HUES48 (cell line): ENCODE data around the gene MMP3.
A peak's percentile ranks its signal among the peaks of the same experiment; 100 is the strongest.

Experiments
- H3K27ac ChIP-seq: one replicate; pipeline ENCODE4 v1.7.0; 2013; ENCODE audit warnings: low read depth, low read length, inconsistent platforms
- H3K27me3 ChIP-seq: 2 replicates; pipeline ENCODE4 v1.6.1; 2013; ENCODE audit warnings: mild to moderate bottlenecking, low read length; ENCODE audit not compliant: control insufficient read depth, insufficient read depth
- H3K36me3 ChIP-seq: 2 replicates; pipeline ENCODE4 v1.6.1; 2013; ENCODE audit warnings: low read length; ENCODE audit not compliant: control insufficient read depth, insufficient read depth
- H3K4me1 ChIP-seq: 2 replicates; pipeline ENCODE4 v1.6.1; 2013; ENCODE audit warnings: mild to moderate bottlenecking, low read length; ENCODE audit not compliant: control insufficient read depth, insufficient read depth
- H3K4me3 ChIP-seq: 2 replicates; pipeline ENCODE4 v1.5.1; 2013; ENCODE audit warnings: mild to moderate bottlenecking, low read depth, low read length
- H3K9ac ChIP-seq: 2 replicates; pipeline ENCODE4 v1.6.1; 2013; ENCODE audit warnings: mild to moderate bottlenecking, low read depth, low read length, moderate library complexity
- H3K9me3 ChIP-seq: 2 replicates; pipeline ENCODE4 v1.6.1; 2013; ENCODE audit warnings: low read length; ENCODE audit not compliant: control insufficient read depth, insufficient read depth

Gene MMP3

GRCh38 chr11:102832612-102833011 lies 10.8 kb downstream of the MMP3 start:
- no peaks in the 10 kb centered on the region for H3K36me3 ChIP-seq
- H3K27ac ChIP-seq = no peak overlapping the region
- no peaks in the 10 kb centered on the region for H3K27me3 ChIP-seq
- H3K4me1 ChIP-seq = peaks cover 17% of the 10 kb centered on the region
- H3K9ac ChIP-seq = no peak overlapping the region
- no peaks in the 10 kb centered on the region for H3K9me3 ChIP-seq
- H3K4me3 ChIP-seq = no peak overlapping the region

DNA sequence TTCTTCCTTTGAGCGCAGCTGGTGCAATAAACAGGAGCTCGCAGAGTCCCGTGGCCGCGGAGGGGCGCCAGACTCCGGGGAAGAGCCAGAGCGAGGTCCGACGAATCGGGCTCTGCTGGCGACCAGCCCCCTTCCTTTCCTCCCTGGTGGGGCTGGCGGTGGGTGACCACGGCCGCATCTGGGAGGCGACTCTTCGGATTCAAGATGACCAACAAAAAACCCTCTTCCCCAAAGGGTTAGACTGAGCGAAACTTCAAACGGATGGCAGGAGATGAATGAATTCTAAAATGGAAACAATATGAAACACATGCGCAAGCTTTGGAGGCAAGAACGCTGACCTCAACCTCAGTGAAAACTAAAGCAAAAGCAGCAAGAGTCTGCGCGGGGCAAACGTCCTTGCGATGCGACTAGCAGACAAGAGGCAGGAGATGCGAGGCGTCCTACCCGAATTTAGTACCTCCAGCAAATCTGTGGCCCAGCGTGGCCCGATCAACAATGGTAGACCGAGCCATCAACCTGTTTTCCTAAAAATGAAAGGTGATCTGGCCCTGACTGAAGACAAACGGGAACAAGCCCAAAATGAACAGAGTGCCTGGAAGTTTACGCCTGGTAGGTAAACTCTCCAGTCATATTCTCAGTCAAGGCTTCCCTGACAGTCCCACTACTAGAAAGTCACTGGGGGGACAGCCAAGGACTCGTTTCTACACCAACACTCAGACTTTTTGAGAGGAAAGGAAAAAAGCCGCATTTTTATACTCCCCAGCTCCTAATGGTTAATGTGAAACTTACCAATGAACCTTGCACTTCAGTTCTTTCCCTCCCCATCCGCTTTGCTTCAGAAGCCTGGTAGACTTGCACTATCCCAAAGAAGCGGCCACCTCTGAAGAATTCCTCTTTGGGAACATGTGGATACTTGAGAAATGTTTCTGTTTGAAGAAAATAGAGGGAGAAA lies 11.6 kb downstream of the MMP3 start:
- no peaks in the 10 kb centered on the region for H3K27me3 ChIP-seq
- no peak overlapping the region for H3K9ac ChIP-seq
- H3K4me3 ChIP-seq = peak overlapping the region; percentile 19; the same call in 1 of the 2 replicates
- peaks cover 14% of the 10 kb centered on the region for H3K4me1 ChIP-seq
- no peaks in the 10 kb centered on the region for H3K9me3 ChIP-seq
- no peak overlapping the region for H3K27ac ChIP-seq
- H3K36me3 ChIP-seq = no peaks in the 10 kb centered on the region

DNA sequence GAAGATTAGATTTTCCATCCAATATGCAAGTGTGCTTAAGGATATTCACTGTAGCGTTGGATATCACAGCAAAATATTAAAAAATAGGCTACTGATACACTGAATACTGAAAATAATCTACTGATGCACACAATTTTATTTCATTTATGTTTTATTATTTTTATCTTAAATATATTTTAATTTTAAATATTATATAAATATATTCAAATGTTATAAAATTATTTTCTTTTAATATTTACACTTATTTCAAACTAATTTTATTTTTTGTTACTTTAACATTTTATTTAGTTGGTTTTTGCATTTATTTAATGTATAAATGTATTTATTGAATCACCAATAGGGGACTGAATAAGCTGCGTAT lies 12.3 kb downstream of the MMP3 start:
- H3K4me1 ChIP-seq = peaks cover 8% of the 10 kb centered on the region
- no peak overlapping the region for H3K9ac ChIP-seq
- H3K4me3 ChIP-seq = no peak overlapping the region
- H3K9me3 ChIP-seq = 0 out of 2 replicates have a peak, but pooled peaks cover 1% of the 10 kb centered on the region
- no peak overlapping the region for H3K27ac ChIP-seq
- no peaks in the 10 kb centered on the region for H3K36me3 ChIP-seq
- H3K27me3 ChIP-seq = no peaks in the 10 kb centered on the region

GRCh38 chr11:102830001-102830727 lies 13.2 kb downstream of the MMP3 start:
- Histone ChIP-seq H3K27me3 (no peaks in the 10 kb centered on the region), H3K4me1 (no peaks in the 10 kb centered on the region), H3K4me3 (no peak overlapping the region), H3K9ac (no peak overlapping the region), H3K9me3 (0 out of 2 replicates have a peak, but pooled peaks cover 3% of the 10 kb centered on the region), H3K36me3 (no peaks in the 10 kb centered on the region), H3K27ac (no peak overlapping the region)

DNA sequence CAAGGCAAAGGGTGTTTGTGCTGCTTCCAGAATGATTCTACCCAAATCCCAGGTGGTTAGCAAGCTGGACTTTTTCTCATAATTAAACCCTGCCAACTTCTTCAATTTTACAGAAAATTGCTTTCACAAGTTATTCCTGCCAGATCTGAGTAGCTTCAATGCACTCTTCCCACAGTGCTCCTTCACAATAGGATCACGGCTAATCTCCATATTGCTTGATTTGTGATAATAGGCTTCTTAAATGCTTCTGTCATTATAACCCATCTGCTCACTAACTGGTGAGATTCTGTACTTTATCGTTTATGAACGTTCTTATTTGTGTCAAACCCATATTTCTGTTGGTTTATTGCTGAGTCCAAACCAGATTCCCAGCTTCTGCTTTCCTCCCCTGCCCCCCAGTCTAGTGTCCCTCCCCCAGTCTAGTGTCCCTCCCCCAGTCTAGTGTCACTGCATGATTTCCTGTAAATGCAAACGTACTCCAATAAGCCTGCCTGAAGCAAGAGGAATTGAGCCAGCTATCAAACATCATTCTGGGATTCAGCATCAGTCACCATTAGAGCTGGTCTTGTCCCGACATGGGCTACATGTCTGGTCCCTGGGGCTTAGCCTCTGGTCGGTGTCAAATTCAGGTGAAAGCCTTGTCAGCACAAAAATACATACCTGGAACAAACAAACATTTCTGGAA lies 14.0 kb downstream of the MMP3 start:
- Histone ChIP-seq H3K27me3 (no peaks in the 10 kb centered on the region), H3K36me3 (no peaks in the 10 kb centered on the region), H3K4me3 (no peak overlapping the region), H3K4me1 (no peaks in the 10 kb centered on the region), H3K27ac (no peak overlapping the region), H3K9ac (no peak overlapping the region), H3K9me3 (peaks cover 3% of the 10 kb centered on the region; the same call in 1 of the 2 replicates)

GRCh38 chr11:102824556-102824955 lies 18.9 kb downstream of the MMP3 start:
- no peaks in the 10 kb centered on the region for H3K27me3 ChIP-seq
- H3K4me1 ChIP-seq = no peaks in the 10 kb centered on the region
- no peaks in the 10 kb centered on the region for H3K36me3 ChIP-seq
- H3K27ac ChIP-seq = no peak overlapping the region
- H3K4me3 ChIP-seq = no peak overlapping the region
- H3K9me3 ChIP-seq = peaks cover 3% of the 10 kb centered on the region; the same call in 1 of the 2 replicates
- H3K9ac ChIP-seq = no peak overlapping the region

DNA sequence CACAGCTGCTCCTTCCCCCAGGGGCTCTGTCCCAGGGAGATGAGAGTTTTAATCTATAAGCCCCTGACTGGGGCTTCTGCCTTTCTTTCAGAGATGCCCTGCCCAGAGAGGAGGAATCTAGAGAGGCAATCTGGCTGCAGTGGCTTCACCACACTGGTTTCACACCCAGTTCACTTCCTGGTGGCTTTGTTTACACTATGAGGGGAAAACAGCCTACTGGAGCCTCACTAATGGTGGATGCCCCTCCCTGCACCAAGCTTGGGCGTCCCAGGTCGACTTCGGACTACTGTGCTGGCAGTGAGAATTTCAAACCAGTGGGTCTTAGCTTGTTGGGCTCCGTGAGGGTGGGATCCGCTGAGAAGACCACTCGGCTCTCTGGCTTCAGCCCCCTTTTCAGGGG lies 23.9 kb downstream of the MMP3 start:
- Histone ChIP-seq H3K27me3 (no peaks in the 10 kb centered on the region), H3K4me1 (no peaks in the 10 kb centered on the region), H3K27ac (no peak overlapping the region), H3K9ac (no peak overlapping the region), H3K9me3 (no peaks in the 10 kb centered on the region; the same call in 1 of the 2 replicates), H3K4me3 (no peak overlapping the region), H3K36me3 (no peaks in the 10 kb centered on the region)

DNA sequence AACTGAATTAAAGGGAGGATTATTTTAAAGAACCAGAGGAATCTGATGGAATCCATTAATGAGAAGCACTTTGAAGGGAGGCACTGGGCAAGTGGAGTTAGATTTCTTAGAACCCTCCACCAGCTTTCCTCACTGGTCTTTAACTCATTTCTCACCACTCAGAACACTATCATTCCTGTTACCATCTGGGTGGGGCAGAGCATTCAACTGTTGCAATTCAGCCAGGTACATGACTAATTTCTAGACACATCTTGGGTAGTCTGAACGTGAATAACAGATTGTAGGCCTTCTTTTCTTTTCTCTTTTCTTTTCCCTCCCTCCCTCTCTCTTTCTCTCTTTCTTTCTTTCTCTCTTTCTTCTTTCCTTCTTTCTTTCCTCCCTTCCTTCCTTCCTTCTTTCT lies 29.9 kb downstream of the MMP3 start:
- H3K9ac ChIP-seq = no peak overlapping the region

GRCh38 chr11:102812188-102812587 lies 31.2 kb downstream of the MMP3 start:
- peaks cover 4% of the 10 kb centered on the region; the same call in 1 of the 2 replicates for H3K4me1 ChIP-seq
- no peaks in the 10 kb centered on the region for H3K9me3 ChIP-seq
- peaks cover 1% of the 10 kb centered on the region; the same call in 1 of the 2 replicates for H3K27me3 ChIP-seq
- no peak overlapping the region for H3K9ac ChIP-seq
- H3K4me3 ChIP-seq = no peak overlapping the region
- H3K27ac ChIP-seq = no peak overlapping the region
- H3K36me3 ChIP-seq = no peaks in the 10 kb centered on the region

More for the DNA sequence above, 29.9 kb downstream of the MMP3 start:
- Histone ChIP-seq H3K4me1 (no peaks in the 10 kb centered on the region), H3K4me3 (no peak overlapping the region), H3K27ac (no peak overlapping the region), H3K36me3 (no peaks in the 10 kb centered on the region), H3K9me3 (no peaks in the 10 kb centered on the region), H3K27me3 (no peaks in the 10 kb centered on the region)

DNA sequence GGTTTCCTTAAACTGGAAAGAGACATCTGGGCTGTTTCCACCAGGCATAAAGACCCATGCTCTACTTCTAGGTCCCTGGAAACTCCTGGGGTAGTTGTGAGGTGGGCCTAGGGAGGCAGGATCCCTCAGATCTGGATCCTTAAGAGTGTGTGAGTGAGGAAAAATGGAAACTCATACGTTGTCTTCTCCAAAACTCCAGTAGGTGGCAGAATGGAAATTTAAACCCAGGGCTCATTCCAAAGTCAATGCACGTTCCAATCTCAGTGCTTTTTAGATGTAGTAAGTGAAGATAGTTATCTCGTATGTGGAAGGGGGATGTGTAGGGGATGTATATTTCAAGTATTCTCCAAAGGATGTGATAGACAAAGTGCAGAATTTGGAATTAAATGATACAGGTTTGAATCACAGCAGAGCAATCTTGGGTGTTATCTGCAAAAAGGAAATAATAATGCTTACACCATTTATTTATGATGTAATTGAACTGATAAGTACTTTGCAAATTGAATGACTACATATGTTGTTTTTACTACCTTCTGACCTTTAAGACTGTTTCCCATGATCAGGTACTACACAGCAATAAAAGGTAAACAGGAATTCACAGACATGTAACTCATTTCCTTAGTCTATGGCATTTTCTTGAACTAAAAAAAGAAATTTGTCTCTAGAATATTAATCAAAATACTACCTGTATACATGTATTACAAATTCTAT lies 32.3 kb downstream of the MMP3 start:
- no peaks in the 10 kb centered on the region for H3K9me3 ChIP-seq
- H3K4me1 ChIP-seq = peaks cover 4% of the 10 kb centered on the region; the same call in 1 of the 2 replicates
- H3K27ac ChIP-seq = no peak overlapping the region
- H3K9ac ChIP-seq = no peak overlapping the region
- no peaks in the 10 kb centered on the region for H3K36me3 ChIP-seq
- H3K27me3 ChIP-seq = peaks cover 3% of the 10 kb centered on the region; the same call in 1 of the 2 replicates
- H3K4me3 ChIP-seq = no peak overlapping the region
